ENCODE measurements around the gene TADA3.

TADA3 gene

DNA sequence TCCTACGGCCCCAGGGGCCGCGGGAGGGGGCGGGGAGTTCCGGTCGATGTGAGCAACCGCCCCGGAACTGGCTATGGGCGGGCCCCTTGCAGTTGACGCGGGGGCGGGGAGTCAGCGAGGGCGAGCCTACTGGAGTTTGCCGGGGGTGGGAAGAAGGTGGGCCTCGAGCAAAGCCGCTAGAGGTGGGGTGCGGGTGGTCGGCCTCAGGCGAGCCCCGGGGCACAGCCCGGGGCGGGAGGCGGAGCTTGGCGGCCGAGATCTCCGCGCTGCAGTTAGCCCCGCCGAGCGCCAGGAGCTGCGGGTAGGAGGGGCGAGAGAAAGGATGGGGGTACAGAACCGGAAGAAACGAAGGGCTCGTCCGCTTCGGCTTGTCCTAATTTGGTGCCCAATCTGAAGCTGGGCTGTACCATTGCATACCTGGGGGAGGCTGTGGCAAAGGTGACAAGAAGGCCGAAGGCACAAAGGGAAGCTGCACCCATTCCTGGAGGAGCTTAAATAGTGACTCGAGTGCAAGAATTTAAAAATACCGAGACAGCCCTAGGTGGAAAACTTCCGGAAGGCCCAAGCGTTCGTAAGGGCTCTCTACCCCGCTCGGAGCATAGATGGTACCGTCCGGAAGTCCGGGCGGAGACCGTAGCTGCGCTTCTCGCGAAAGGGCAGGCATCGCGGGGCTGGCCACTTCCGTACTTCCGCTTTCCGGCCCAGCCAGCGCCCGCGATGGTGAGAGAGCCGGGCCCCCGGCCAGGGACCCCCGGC lies at the start of gene TADA3, which contains the start of gene ARPC4:
Gene TADA3 (minus strand): TSS at position 69 of the 756 bp plus-strand sequence. CDS start 1,007 bp downstream, outside the sequence.
Gene ARPC4 (plus strand): TSS at position 678 of the 756 bp plus-strand sequence. CDS start 40 bp downstream, at position 718.
- no peaks in the 10 kb centered on the region for H3K9me3 Mint-ChIP-seq
- peak within 1 kb of the TSS; percentile 83 for H3K4me3 Mint-ChIP-seq
- ATAC-seq (peak; percentile 92), DNase-seq (ENCODE audit: low spot score in 2 of 2) (peak; percentile 83 to 98)
- peaks cover 65% of the 10 kb centered on the region for H3K4me1 Mint-ChIP-seq
- peaks cover 92% of the 10 kb centered on the region for H3K36me3 Mint-ChIP-seq
- H3K27ac Mint-ChIP-seq = peak within 1 kb of the TSS; percentile 100

DNA sequence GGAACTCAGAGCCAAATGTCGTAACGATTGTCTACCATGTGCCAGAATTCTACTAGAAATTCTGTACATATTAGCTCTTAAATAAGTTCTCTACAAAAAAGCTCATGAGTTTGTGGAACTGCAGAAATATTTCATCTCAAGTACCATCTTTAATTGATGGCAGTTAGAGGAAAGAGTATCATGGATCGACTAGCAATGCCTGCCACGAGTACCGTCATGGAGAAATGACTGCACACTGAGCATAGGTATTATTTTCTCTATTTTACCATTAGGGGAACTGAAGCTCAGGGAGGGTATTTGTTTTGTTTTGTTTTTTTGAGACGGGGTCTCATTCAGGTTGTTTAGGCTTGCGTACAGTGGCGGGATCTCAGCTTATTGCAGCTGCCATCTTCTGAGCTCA lies 48.7 kb upstream of the TADA3 start:
- peaks cover 75% of the 10 kb centered on the region for H3K36me3 Mint-ChIP-seq
- no peaks in the 10 kb centered on the region for H3K9me3 Mint-ChIP-seq
- peaks cover 26% of the 10 kb centered on the region for H3K4me1 Mint-ChIP-seq
- H3K4me3 Mint-ChIP-seq = no peak overlapping the region
- DNase-seq (ENCODE audit: low spot score in 2 of 2) (no peak), ATAC-seq (no peak)
- no peak overlapping the region for H3K27ac Mint-ChIP-seq

DNA sequence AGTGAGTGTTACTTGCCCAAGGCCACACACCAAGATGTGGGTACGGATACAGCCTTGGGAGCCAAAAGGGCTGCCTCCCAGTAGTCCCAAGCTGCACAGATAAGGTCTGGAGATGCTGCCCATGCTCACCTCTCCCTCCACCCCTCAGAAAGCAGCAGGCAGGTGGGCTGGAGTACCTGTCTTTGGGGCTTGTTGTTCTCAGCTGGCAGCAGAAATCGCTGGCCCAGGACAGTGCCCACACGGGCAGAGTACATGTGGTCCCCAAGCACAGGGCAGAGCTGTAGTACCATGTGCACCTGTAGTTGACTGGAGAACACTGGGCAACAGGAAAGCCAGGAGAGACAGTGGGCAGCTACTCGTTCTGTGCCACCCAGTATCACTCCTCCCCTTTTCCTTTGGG lies 46.6 kb upstream of the TADA3 start:
- Mint-ChIP-seq H3K4me1 (peaks cover 24% of the 10 kb centered on the region), H3K36me3 (peaks cover 91% of the 10 kb centered on the region), H3K4me3 (no peak overlapping the region), H3K27ac (peak overlapping the region; percentile 91), H3K9me3 (no peaks in the 10 kb centered on the region)
- DNase-seq (ENCODE audit: low spot score in 2 of 2) = no peak
- ATAC-seq = no peak

- no peak for DNase-seq (ENCODE audit: low spot score in 2 of 2)
- Mint-ChIP-seq H3K9me3 (no peaks in the 10 kb centered on the region), H3K4me1 (peaks cover 18% of the 10 kb centered on the region), H3K27ac (peak overlapping the region; percentile 91), H3K36me3 (peaks cover 95% of the 10 kb centered on the region), H3K4me3 (no peak overlapping the region)
- no peak for ATAC-seq
Measured at GRCh38 chr3:9837701-9838582, 45.7 kb upstream of the TADA3 start.

- Mint-ChIP-seq H3K4me3 (no peak overlapping the region), H3K27ac (peak overlapping the region; percentile 50), H3K9me3 (no peaks in the 10 kb centered on the region), H3K4me1 (peaks cover 10% of the 10 kb centered on the region), H3K36me3 (peaks cover 88% of the 10 kb centered on the region)
- ATAC-seq (no peak), DNase-seq (ENCODE audit: low spot score in 2 of 2) (no peak)
Measured at GRCh38 chr3:9834520-9835380, 42.5 kb upstream of the TADA3 start.

DNA sequence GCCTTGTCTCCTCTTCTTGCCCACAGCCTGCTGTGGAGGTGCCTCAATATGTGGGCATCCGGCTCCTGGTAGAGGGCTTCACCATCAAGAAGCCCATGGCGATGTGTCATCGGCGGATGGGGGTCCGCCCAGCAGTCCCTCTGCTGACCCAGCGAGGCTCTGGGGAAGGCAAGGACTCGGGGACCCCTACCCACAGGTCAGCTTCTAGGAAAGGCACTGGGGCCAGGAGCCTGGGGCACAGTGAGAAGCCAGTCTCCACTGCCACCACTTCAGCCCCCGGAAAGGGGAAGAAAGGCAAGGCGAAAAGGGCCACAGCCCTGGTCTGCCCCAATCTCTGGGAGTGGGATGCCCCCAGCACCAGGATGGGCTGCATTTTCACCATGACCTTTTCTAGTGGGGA lies 40.8 kb upstream of the TADA3 start:
- Mint-ChIP-seq H3K4me3 (no peak overlapping the region), H3K4me1 (peaks cover 10% of the 10 kb centered on the region), H3K27ac (no peak overlapping the region), H3K9me3 (no peaks in the 10 kb centered on the region), H3K36me3 (peaks cover 88% of the 10 kb centered on the region)
- ATAC-seq (no peak), DNase-seq (ENCODE audit: low spot score in 2 of 2) (no peak)

DNA sequence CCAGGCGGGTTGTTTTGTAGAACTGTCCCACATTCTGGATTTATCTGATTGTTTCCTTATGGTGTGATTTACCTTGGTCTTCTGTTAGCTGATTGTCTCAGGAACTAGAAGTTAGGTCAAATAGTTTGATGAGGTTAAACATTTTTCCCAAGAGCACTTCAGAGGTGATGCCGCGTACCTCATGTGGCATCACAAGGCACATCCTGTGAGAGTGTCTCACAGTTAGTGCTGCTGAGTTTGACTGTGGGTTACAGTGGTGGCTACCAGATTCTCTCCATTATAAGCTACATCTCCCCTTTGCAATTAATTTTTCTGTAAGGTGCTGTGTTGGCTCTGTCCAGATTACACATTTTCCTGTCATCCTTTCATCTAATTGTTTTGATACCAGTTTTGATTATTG lies 39.0 kb upstream of the TADA3 start:
- no peak overlapping the region for H3K4me3 Mint-ChIP-seq

DNA sequence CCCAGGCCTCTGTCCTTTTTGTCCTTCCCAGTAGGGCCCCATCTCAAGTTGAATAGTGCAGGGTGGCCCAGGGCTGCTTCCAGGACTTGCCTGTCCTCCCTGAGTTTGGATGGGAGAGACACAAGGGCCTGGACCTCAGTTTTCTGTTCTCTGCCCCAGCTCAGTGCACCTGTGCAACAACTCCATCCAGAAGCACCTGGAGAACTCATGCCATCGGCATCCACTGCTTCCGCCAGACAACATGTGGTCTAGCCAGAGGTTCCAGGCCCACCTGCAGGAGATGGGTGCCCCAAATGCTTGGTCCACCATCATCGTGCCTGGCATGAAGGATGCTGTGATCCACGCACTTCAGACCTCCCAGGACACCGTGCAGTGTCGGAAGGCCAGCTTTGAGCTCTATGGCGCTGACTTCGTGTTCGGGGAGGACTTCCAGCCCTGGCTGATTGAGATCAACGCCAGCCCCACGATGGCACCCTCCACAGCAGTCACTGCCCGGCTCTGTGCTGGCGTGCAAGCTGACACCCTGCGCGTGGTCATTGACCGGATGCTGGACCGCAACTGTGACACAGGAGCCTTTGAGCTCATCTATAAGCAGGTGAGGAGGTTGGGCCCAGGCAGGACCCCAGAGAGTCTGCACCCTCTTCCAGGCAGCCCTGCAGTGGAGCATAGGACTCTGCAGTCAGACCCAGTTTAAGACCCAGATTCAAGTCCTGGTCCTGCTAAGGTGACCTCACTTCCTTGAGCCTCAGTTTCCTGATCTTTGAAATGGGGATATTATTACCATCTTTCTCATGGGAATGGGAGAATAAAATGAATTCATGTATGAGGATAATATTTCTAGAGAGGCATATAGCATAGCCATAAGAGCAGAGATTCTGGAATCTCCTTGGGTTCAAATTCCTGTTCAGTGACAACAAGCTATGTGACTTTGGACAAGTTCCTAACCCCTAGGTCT lies 36.8 kb upstream of the TADA3 start:
- peak overlapping the region; percentile 43 for H3K27ac Mint-ChIP-seq
- no peaks in the 10 kb centered on the region for H3K9me3 Mint-ChIP-seq
- H3K4me1 Mint-ChIP-seq = peaks cover 5% of the 10 kb centered on the region
- peaks cover 59% of the 10 kb centered on the region for H3K36me3 Mint-ChIP-seq
- H3K4me3 Mint-ChIP-seq = no peak overlapping the region
- DNase-seq (ENCODE audit: low spot score in 2 of 2) (no peak), ATAC-seq (no peak)

More for the DNA sequence above, 39.0 kb upstream of the TADA3 start:
- H3K9me3 Mint-ChIP-seq = no peaks in the 10 kb centered on the region
- H3K36me3 Mint-ChIP-seq = peaks cover 78% of the 10 kb centered on the region
- no peak for ATAC-seq
- peaks cover 5% of the 10 kb centered on the region for H3K4me1 Mint-ChIP-seq
- DNase-seq (ENCODE audit: low spot score in 2 of 2) = no peak
- H3K27ac Mint-ChIP-seq = no peak overlapping the region

DNA sequence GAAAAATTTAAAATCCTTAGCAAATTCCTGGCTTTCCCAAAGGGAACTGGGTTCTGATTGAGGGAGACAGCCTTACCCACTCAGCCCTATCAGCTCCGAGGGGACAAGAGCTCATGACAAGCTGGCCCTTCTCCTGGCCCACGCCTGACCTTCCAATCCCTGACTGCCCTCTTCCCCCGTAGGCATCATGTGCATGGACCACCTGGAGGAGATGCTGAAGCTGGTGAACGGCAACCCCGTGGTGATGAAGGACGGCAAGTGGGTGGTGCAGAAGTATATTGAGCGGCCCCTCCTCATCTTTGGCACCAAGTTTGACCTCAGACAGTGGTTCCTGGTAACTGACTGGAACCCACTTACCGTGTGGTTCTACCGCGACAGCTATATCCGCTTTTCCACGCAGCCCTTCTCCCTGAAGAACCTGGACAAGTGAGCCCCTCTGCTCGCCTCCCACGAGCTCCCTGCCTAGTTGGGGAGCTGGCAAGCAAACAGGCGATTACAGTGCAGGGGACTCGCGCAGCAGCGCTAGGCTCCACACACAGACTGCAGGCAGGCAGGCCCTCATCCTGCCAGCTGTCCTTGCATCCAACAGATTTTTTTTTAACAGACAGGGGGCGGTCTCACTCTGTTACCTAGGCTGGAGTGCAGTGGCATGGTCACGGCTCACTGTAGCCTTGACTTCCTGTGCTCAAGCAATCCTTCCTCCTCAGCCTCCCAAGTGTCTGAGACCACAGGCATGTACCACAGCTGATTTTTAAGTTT lies 34.7 kb upstream of the TADA3 start:
- no peak overlapping the region for H3K4me3 Mint-ChIP-seq

GRCh38 chr3:9825451-9826040 lies 33.3 kb upstream of the TADA3 start:
- DNase-seq (ENCODE audit: low spot score in 2 of 2) (no peak), ATAC-seq (no peak)
- no peak overlapping the region for H3K27ac Mint-ChIP-seq
- no peaks in the 10 kb centered on the region for H3K4me1 Mint-ChIP-seq
- H3K9me3 Mint-ChIP-seq = no peaks in the 10 kb centered on the region
- no peak overlapping the region for H3K4me3 Mint-ChIP-seq
- peaks cover 23% of the 10 kb centered on the region for H3K36me3 Mint-ChIP-seq

More for the DNA sequence above, 34.7 kb upstream of the TADA3 start:
- peaks cover 38% of the 10 kb centered on the region for H3K36me3 Mint-ChIP-seq
- DNase-seq (ENCODE audit: low spot score in 2 of 2) (no peak), ATAC-seq (peak; percentile 73)
- H3K4me1 Mint-ChIP-seq = peaks cover 5% of the 10 kb centered on the region
- no peaks in the 10 kb centered on the region for H3K9me3 Mint-ChIP-seq
- H3K27ac Mint-ChIP-seq = no peak overlapping the region

GRCh38 chr3:9820946-9821345 lies 28.7 kb upstream of the TADA3 start:
- DNase-seq (ENCODE audit: low spot score in 2 of 2) = no peak
- peak overlapping the region; percentile 35 for H3K27ac Mint-ChIP-seq

DNA sequence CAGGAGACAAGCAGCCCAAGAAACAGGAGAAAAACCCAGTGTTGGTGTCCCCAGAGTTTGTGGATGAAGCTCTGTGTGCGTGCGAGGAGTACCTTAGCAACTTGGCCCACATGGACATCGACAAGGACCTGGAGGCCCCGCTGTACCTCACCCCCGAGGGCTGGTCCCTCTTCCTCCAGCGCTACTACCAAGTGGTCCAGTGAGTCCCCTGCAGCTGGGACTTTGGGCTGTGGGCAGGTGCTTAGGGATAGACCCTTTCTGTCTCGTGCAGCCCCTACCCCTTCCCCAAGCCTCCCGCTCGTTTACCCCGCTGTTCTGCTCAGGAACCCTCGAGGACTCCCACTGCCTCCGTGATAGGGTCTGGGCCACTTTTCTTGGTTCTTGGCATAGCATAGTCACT lies 28.3 kb upstream of the TADA3 start:
- Mint-ChIP-seq H3K27ac (peak overlapping the region; percentile 35), H3K4me1 (no peaks in the 10 kb centered on the region), H3K4me3 (no peak overlapping the region), H3K36me3 (peaks cover 8% of the 10 kb centered on the region), H3K9me3 (no peaks in the 10 kb centered on the region)
- DNase-seq (ENCODE audit: low spot score in 2 of 2) (no peak), ATAC-seq (peak; percentile 34)

More at GRCh38 chr3:9820946-9821345, 28.7 kb upstream of the TADA3 start:
- ATAC-seq = no peak
- Mint-ChIP-seq H3K4me3 (no peak overlapping the region), H3K4me1 (no peaks in the 10 kb centered on the region), H3K9me3 (no peaks in the 10 kb centered on the region), H3K36me3 (peaks cover 8% of the 10 kb centered on the region)

- no peak overlapping the region for H3K27ac Mint-ChIP-seq
- H3K36me3 Mint-ChIP-seq = peaks cover 11% of the 10 kb centered on the region
- H3K4me1 Mint-ChIP-seq = no peaks in the 10 kb centered on the region
- DNase-seq (ENCODE audit: low spot score in 2 of 2) (no peak), ATAC-seq (no peak)
- H3K4me3 Mint-ChIP-seq = no peak overlapping the region
- H3K9me3 Mint-ChIP-seq = no peaks in the 10 kb centered on the region
Measured at GRCh38 chr3:9818666-9819335, 26.5 kb upstream of the TADA3 start.
